ENCODE data around the gene SERP2.

SERP2 gene

GRCh38 chr13:44388427-44389059, 14.9 kb downstream of the SERP2 start:
- TF ChIP-seq CTCF (IDR thresholded peaks at IDR 0.05; ENCODE audit: insufficient read depth, low read length, poor library complexity, severe bottlenecking): no peak
- Histone ChIP-seq H3K4me3 (replicated peaks; ENCODE audit: low read depth, low read length) (no peak overlapping the region), H3K27me3 (replicated peaks; ENCODE audit: control insufficient read depth, insufficient read depth, low read length) (no peaks in the 10 kb centered on the region; the same call in 1 of the 2 replicates), H3K36me3 (ENCODE audit: control insufficient read depth, insufficient read depth, low read length) (no peaks in the 10 kb centered on the region)
- no peak for DNase-seq (ENCODE audit: extremely low read depth, insufficient read length)

- TF ChIP-seq CTCF (IDR thresholded peaks at IDR 0.05; ENCODE audit: insufficient read depth, low read length, poor library complexity, severe bottlenecking): no peak
- H3K36me3 ChIP-seq (ENCODE audit: control insufficient read depth, insufficient read depth, low read length): no peaks in the 10 kb centered on the region
Measured at GRCh38 chr13:44389060-44389666, 15.5 kb downstream of the SERP2 start.

GRCh38 chr13:44389876-44390275, 16.3 kb downstream of the SERP2 start:
- Histone ChIP-seq H3K4me3 (replicated peaks; ENCODE audit: low read depth, low read length) (no peak overlapping the region), H3K27me3 (replicated peaks; ENCODE audit: control insufficient read depth, insufficient read depth, low read length) (no peaks in the 10 kb centered on the region; the same call in 1 of the 2 replicates), H3K36me3 (ENCODE audit: control insufficient read depth, insufficient read depth, low read length) (no peaks in the 10 kb centered on the region)
- no peak for DNase-seq (ENCODE audit: extremely low read depth, insufficient read length)
- TF ChIP-seq CTCF (IDR thresholded peaks at IDR 0.05; ENCODE audit: insufficient read depth, low read length, poor library complexity, severe bottlenecking): no peak

More at GRCh38 chr13:44389060-44389666, 15.5 kb downstream of the SERP2 start:
- no peaks in the 10 kb centered on the region; the same call in 1 of the 2 replicates for H3K27me3 ChIP-seq (replicated peaks; ENCODE audit: control insufficient read depth, insufficient read depth, low read length)
- no peak overlapping the region for H3K4me3 ChIP-seq (replicated peaks; ENCODE audit: low read depth, low read length)
- no peak for DNase-seq (ENCODE audit: extremely low read depth, insufficient read length)

DNA sequence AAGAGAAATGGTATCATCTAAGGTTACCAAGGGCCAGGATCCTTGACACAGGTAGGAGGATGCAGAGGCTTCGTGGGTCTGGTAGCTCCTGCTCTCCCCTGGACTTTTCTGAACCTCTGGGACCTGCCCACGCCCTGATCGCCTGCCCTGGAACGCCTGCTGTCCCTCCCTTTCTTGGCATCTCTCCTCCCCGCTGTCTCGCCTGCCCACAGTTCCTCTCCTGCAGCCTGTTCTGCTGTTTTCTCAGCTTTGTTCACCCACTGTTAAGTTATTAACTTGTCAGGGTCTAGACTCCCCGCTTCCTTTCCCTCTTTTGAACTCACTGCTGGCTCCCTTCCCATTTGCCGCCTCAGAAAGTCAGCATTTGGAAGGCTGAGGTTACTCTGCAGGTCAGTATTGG, 19.8 kb downstream of the SERP2 start:
- no peak for TF ChIP-seq CTCF (IDR thresholded peaks at IDR 0.05; ENCODE audit: insufficient read depth, low read length, poor library complexity, severe bottlenecking)
- DNase-seq (ENCODE audit: extremely low read depth, insufficient read length): no peak
- H3K27me3 ChIP-seq (replicated peaks; ENCODE audit: control insufficient read depth, insufficient read depth, low read length): no peaks in the 10 kb centered on the region; the same call in 1 of the 2 replicates
- no peaks in the 10 kb centered on the region for H3K36me3 ChIP-seq (ENCODE audit: control insufficient read depth, insufficient read depth, low read length)
- no peak overlapping the region for H3K4me3 ChIP-seq (replicated peaks; ENCODE audit: low read depth, low read length)

DNA sequence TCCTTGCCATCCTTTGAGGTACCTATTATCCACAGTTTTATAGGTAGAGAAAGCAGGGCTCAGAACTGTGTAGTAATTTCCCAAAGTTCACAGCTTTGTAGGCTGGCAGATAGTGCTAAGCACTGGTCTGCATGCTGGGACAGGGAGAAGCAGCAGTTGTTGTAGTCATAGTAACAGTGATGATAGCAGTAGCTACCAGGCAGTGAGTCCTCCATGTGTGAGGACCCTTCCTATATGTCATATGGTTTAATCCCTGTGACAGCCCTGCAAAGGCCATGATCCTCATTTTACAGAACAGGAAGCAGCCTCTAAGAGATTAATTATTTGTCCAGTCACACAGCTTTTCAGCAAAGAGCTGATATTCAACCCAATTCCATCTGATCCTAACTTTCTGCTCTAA, 21.0 kb downstream of the SERP2 start:
- DNase-seq (ENCODE audit: extremely low read depth, insufficient read length): no peak
- TF ChIP-seq CTCF (IDR thresholded peaks at IDR 0.05; ENCODE audit: insufficient read depth, low read length, poor library complexity, severe bottlenecking): no peak
- Histone ChIP-seq H3K27me3 (replicated peaks; ENCODE audit: control insufficient read depth, insufficient read depth, low read length) (no peaks in the 10 kb centered on the region; the same call in 1 of the 2 replicates), H3K4me3 (replicated peaks; ENCODE audit: low read depth, low read length) (no peak overlapping the region), H3K36me3 (ENCODE audit: control insufficient read depth, insufficient read depth, low read length) (no peaks in the 10 kb centered on the region)
